GM10266 (cell line): ENCODE results near the gene ZNF143.
A peak's percentile ranks its signal among the peaks of the same experiment; 100 is the strongest.

Experiments
- DNase-seq: peaks from one replicate; pipeline ENCODE4 v3.0.0; 2012; ENCODE audit errors: extremely low spot score
- TF ChIP-seq, protein P1 (sequence below): IDR thresholded peaks from 2 replicates; pipeline ENCODE4 v1.5.1; 2012; ENCODE audit warnings: mild to moderate bottlenecking, low read depth; ENCODE audit not compliant: control insufficient read depth, insufficient read depth; ENCODE audit errors: missing control alignments

Gene ZNF143

DNA sequence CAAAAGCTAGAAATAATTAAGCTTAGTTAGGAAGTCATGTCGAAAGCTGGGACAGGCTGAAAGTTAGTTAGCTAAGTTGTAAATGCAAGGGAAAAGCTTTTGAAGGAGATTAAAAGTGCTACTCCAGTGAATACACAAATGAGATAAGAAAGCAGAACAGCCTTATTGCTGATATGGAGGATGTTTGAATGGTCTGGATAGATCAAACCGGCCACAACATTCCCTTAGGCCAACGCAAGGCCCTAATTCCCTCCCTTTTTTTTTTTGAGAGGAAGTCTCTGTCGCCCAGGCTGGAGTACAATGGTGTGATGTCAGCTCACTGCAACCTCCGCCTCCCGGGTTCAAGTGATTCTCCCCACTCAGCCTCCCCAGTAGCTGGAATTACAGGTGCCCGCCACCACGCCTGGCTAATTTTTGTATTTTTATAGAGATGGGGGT, 89.4 kb downstream of the ZNF143 start:
- DNase-seq: no peak
- TF ChIP-seq, protein P1, sequence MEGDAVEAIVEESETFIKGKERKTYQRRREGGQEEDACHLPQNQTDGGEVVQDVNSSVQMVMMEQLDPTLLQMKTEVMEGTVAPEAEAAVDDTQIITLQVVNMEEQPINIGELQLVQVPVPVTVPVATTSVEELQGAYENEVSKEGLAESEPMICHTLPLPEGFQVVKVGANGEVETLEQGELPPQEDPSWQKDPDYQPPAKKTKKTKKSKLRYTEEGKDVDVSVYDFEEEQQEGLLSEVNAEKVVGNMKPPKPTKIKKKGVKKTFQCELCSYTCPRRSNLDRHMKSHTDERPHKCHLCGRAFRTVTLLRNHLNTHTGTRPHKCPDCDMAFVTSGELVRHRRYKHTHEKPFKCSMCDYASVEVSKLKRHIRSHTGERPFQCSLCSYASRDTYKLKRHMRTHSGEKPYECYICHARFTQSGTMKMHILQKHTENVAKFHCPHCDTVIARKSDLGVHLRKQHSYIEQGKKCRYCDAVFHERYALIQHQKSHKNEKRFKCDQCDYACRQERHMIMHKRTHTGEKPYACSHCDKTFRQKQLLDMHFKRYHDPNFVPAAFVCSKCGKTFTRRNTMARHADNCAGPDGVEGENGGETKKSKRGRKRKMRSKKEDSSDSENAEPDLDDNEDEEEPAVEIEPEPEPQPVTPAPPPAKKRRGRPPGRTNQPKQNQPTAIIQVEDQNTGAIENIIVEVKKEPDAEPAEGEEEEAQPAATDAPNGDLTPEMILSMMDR: no peak

DNA sequence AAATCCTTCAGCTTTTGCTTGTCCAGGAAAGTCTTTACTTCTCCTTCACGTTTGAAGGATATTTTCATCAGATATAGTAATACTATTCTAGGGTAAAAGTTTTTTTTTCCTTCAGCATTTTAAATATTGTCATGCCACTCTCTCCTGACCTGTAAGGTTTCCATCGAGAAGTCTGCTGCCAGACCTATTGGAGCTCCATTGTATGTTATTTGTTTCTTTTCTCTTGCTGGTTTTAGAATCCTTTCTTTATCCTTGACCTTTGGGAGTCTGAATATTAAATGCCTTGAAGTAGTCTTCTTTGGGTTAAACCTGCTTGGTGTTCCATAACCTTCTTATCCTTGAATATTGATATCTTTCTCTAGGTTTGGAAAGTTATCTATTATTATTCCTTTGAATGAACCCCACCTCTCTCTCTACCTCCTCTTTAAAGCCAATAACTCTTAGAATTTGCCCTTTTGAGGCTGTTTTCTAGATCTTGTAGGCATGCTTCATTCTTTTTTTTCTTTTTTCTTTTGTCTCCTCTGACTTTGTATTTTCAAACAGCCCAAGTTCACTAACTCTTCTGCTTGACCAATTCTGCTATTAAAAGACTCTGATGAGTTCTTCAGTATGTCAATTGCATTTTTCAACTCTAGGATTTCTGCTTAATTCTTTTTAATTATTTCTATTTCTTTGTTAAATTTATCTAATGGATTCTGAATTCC, 100.6 kb downstream of the ZNF143 start:
- TF ChIP-seq, protein P1: no peak
- no peak for DNase-seq

- TF ChIP-seq, protein P1: no peak
Measured at GRCh38 chr11:9562716-9563115, 101.9 kb downstream of the ZNF143 start.

GRCh38 chr11:9563196-9563730, 102.5 kb downstream of the ZNF143 start:
- TF ChIP-seq, protein P1: no peak
- DNase-seq: no peak

More at GRCh38 chr11:9562716-9563115, 101.9 kb downstream of the ZNF143 start:
- DNase-seq: no peak

DNA sequence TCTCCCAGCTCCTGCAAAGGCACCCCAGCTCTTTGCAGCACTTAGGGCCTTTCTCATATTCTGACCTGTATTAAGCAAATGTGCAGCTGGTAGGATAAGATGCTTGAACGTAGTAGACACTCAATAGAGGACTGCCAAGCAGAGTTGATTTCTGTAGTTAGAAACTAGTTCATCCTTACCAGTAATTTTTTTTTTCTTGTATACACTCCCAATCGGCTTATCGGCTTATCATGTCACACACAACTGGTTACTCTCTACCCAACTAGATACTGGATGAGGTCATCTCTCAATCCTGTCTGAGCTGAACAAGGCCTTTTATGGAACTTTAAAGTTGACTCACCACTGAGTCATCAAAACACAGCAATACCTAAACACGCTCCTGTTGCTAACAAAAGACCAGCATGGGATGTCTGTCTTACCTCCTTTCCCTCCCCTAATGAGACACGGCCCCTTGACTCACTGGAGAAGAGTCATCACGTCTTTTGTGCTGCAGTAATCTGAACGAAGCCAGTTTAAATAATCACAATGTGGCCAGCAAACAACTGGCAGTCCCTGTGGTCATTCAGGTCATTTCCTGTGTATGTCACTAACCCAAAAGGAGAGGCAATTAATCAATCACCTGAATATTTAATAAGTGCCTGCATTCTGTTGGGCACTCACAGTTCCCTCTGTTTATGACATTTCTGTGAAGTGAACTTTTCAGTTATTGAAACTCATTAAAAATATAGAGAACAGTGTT, 105.2 kb downstream of the ZNF143 start:
- DNase-seq: peak; percentile 74
- TF ChIP-seq, protein P1: no peak

DNA sequence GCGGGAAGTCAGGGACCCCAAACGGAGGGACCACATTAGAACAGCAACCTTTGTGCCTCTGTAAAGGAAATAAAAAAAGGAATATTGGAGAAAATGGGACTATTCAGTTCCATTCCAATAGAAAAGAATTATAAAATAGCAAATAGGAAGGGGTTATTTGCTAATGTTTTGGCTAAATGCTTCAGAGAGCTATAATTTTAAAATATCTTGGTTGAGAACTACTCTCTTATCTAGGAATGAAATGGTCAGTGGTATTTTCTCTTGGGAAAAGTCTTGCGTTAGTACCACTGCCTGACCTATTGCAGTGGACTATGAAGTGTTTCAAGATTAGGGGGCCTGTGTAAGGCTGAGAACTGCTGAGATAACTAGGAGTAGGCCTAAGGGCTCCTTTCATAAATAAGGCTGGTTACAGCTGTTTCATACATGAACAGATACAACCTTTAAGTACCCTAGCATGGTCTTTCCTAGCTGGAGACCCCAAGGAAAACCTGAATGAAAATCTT, 105.8 kb downstream of the ZNF143 start:
- no peak for DNase-seq
- TF ChIP-seq, protein P1: no peak
